Measurements from ENCODE around the gene NARF. TPM values are rescaled to one million over a fixed set of nuclear protein-coding genes. Genes with fewer than 3 reads are reported as not detected.

The NARF gene
- total and polyA plus RNA-seq, 2 donors (not counting 3 experiments of a cell fraction or from before 2014, with no cell fraction given), result 83.4 to 158 TPM

- no TSS peak for BruUV-seq (replicated peaks)
- POLR2A ChIA-PET, result no interaction called here
Measured at GRCh38 chr17:82524540-82524939, 66.0 kb downstream of the NARF start.

More at GRCh38 chr17:82524540-82524939, 66.0 kb downstream of the NARF start:
- peaks cover 95% of the 10 kb centered on the region for H3K79me2 ChIP-seq (ENCODE audit: control insufficient read depth, insufficient read depth, low read length)
- no peak overlapping the region for H2AFZ ChIP-seq (ENCODE audit: low read depth, low read length)
- intact Hi-C loops (cut with micrococcal nuclease), result no loop called here
- no peaks in the 10 kb centered on the region for H3K27me3 ChIP-seq (ENCODE audit: control insufficient read depth in 2 of 2, insufficient read depth in 2 of 2, low read length in 2 of 2)
- no peak for FAIRE-seq
- TF ChIP-seq GATA2 (IDR thresholded peaks at IDR 0.05; ENCODE audit: insufficient read depth, insufficient read length, low read depth, low read length) (no peak), POLR2AphosphoS5 (IDR thresholded peaks at IDR 0.05; ENCODE audit: insufficient read depth, low read depth, low read length) (no peak), FOS (IDR thresholded peaks at IDR 0.05; ENCODE audit: borderline replicate concordance, insufficient read depth, low read length) (no peak), MYC (IDR thresholded peaks at IDR 0.05; ENCODE audit: low read depth, low read length) (no peak), MAX (IDR thresholded peaks at IDR 0.05; ENCODE audit: insufficient read depth, insufficient read length) (no peak), JUN (IDR thresholded peaks at IDR 0.05; ENCODE audit: borderline replicate concordance, insufficient read depth, insufficient read length, low read depth) (no peak), POLR2A (IDR thresholded peaks at IDR 0.05; ENCODE audit: low read depth, low read length) (no peak), CTCF (IDR thresholded peaks at IDR 0.05; ENCODE audit: extremely low read depth in 1 of 2, insufficient read depth in 1 of 2, low read depth in 1 of 2, low read length in 2 of 2) (no peak), EZH2 (IDR thresholded peaks at IDR 0.05; ENCODE audit: borderline replicate concordance, low read depth, low read length, severe bottlenecking) (no peak)
- H3K9ac ChIP-seq (replicated peaks; ENCODE audit: extremely low read depth, insufficient read depth, low read length), result no peak overlapping the region
- no peak overlapping the region for H3K4me3 ChIP-seq (replicated peaks in 1 of 3; ENCODE audit: insufficient read depth in 1 of 3, low read depth in 1 of 3, low read length in 3 of 3)
- no peak for DNase-seq (ENCODE audit: low read depth, low spot score)
- dilution Hi-C loops (cut with MboI; ENCODE audit: extremely low pct_ligation_motif_present, low sequenced_read_pairs), result no loop called here
- peaks cover 2% of the 10 kb centered on the region for H3K9me1 ChIP-seq (replicated peaks; ENCODE audit: control insufficient read depth, extremely low read depth, insufficient read depth, low read length)
- no peak overlapping the region for H3K4me2 ChIP-seq (ENCODE audit: insufficient read depth, low read length)
- no peak overlapping the region for H3K27ac ChIP-seq (ENCODE audit: insufficient read depth, low read depth, low read length)
- H3K4me1 ChIP-seq (ENCODE audit: control insufficient read depth, extremely low read depth, insufficient read depth, low read length), result no peaks in the 10 kb centered on the region
- CTCF ChIA-PET, result no interaction called here
- H3K9me3 ChIP-seq (replicated peaks; ENCODE audit: control insufficient read depth, insufficient read depth, low read length), result no peaks in the 10 kb centered on the region
- no peaks in the 10 kb centered on the region for H3K36me3 ChIP-seq (ENCODE audit: control insufficient read depth in 2 of 2, extremely low read depth in 1 of 2, insufficient read depth in 2 of 2, low read length in 2 of 2)
- peaks cover 3% of the 10 kb centered on the region for H4K20me1 ChIP-seq (replicated peaks; ENCODE audit: control insufficient read depth, extremely low read depth, insufficient read depth, low read length)

Data from endothelial cell of umbilical vein (primary cell).